IMR-90 (cell line): ENCODE measurements around the gene ASS1. TPM values are rescaled to one million over a fixed set of nuclear protein-coding genes. Genes with fewer than 3 reads are reported as not detected.

ENCODE experiments used
- ATAC-seq: fragments of 200-7000 bp; cut with Tn5 transposase; 2 replicates; pipeline ENCODE4 v1.9.1; 2020; ENCODE audit warnings: low read depth, mild to moderate bottlenecking, moderate library complexity
- BruUV-seq: library from RNA; stranded (reverse); fragments of 400-500 nt; replicated peaks from 2 replicates; lab custom pipeline; 2021; lab: Mats Ljungman, UMichigan
- CTCF ChIA-PET: fragments of 300-600 bp; formaldehyde crosslinking; extraction: SDS; loops from one replicate; lab custom pipeline; 2021; ENCODE audit warnings: antibody characterized with exemption; lab: Yijun Ruan, JAX
- POLR2A ChIA-PET: fragments of 300-600 bp; sonication (Branson Sonifier 250); formaldehyde crosslinking; loops from one replicate; lab custom pipeline; 2022; ENCODE audit warnings: antibody characterized with exemption; ENCODE audit not compliant: unreplicated experiment; lab: Charles Lee
- DNase-seq: peaks from one replicate; pipeline ENCODE4 v3.0.0; 2013
- H2AFZ ChIP-seq: replicated peaks from 2 replicates; pipeline ENCODE3; 2013; ENCODE audit warnings: low read length, mild to moderate bottlenecking; ENCODE audit not compliant: poor library complexity
- H2AK5ac ChIP-seq: 2 replicates; pipeline ENCODE4 v1.6.1; 2013; ENCODE audit warnings: low read depth, low read length, inconsistent platforms
- H2AK9ac ChIP-seq: replicated peaks from 2 replicates; pipeline ENCODE3; 2013; ENCODE audit warnings: mild to moderate bottlenecking, low read depth, low read length, moderate library complexity; ENCODE audit not compliant: poor library complexity
- H2BK120ac ChIP-seq: 2 replicates; pipeline ENCODE4 v1.6.1; 2013; ENCODE audit warnings: low read depth, low read length, inconsistent platforms
- H2BK15ac ChIP-seq: 3 replicates; pipeline ENCODE4 v1.6.1; 2013; ENCODE audit warnings: low read depth, low read length, inconsistent platforms
- H2BK20ac ChIP-seq: 2 replicates; pipeline ENCODE4 v1.6.1; 2013; ENCODE audit warnings: low read depth, mild to moderate bottlenecking, inconsistent platforms, low read length, moderate library complexity
- H2BK5ac ChIP-seq: 2 replicates; pipeline ENCODE4 v1.6.1; 2013; ENCODE audit warnings: mild to moderate bottlenecking, low read depth, low read length, inconsistent platforms; ENCODE audit not compliant: poor library complexity, severe bottlenecking
- H3K14ac ChIP-seq: replicated peaks from 2 replicates; pipeline ENCODE4 v1.6.1; 2013; ENCODE audit warnings: low read depth, low read length, inconsistent platforms
- H3K18ac ChIP-seq: 2 replicates; pipeline ENCODE4 v1.6.1; 2013; ENCODE audit warnings: low read depth, low read length, control low read depth
- H3K23ac ChIP-seq: 2 replicates; pipeline ENCODE4 v1.6.1; 2013; ENCODE audit warnings: low read depth, low read length, inconsistent platforms
- H3K27ac ChIP-seq: 2 replicates; pipeline ENCODE4 v1.5.1; 2013; ENCODE audit warnings: mild to moderate bottlenecking, control low read depth, low read length; ENCODE audit not compliant: insufficient read depth
- H3K27me3 ChIP-seq: 2 replicates; pipeline ENCODE4 v1.6.1; 2013; ENCODE audit warnings: low read length; ENCODE audit not compliant: control insufficient read depth, insufficient read depth
- H3K36me3 ChIP-seq: 2 replicates; pipeline ENCODE4 v1.6.1; 2013; ENCODE audit warnings: low read length, mixed read lengths; ENCODE audit not compliant: control insufficient read depth, insufficient read depth
- H3K4ac ChIP-seq: 2 replicates; pipeline ENCODE4 v1.6.1; 2013; ENCODE audit warnings: low read depth, low read length, inconsistent platforms
- H3K4me1 ChIP-seq: 2 replicates; pipeline ENCODE4 v1.6.1; 2013; ENCODE audit warnings: low read length, mixed read lengths; ENCODE audit not compliant: control insufficient read depth, insufficient read depth
- H3K4me2 ChIP-seq: 2 replicates; pipeline ENCODE4 v1.6.1; 2013; ENCODE audit warnings: low read depth, mild to moderate bottlenecking, control low read depth, low read length, moderate library complexity
- H3K4me3 ChIP-seq: 2 replicates; pipeline ENCODE4 v1.5.1; 2013; ENCODE audit warnings: low read depth, mild to moderate bottlenecking, control low read depth, low read length, moderate library complexity; ENCODE audit not compliant: insufficient read depth
- H3K56ac ChIP-seq: 2 replicates; pipeline ENCODE4 v1.6.1; 2013; ENCODE audit warnings: low read length, inconsistent platforms; ENCODE audit not compliant: insufficient read depth; ENCODE audit errors: extremely low read depth
- H3K79me1 ChIP-seq, 2 experiments: 2 replicates each; pipeline ENCODE4 v1.6.1; 2013; ENCODE audit warnings: low read length in 2 of 2, inconsistent platforms in 1 of 2, low read depth in 1 of 2
- H3K9ac ChIP-seq: 2 replicates; pipeline ENCODE4 v1.6.1; 2013; ENCODE audit warnings: low read depth, low read length, control low read depth
- H3K9me1 ChIP-seq: 2 replicates; pipeline ENCODE4 v1.6.1; 2013; ENCODE audit warnings: low read length, inconsistent platforms; ENCODE audit not compliant: insufficient read depth
- H3K9me3 ChIP-seq: 2 replicates; pipeline ENCODE4 v1.6.1; 2013; ENCODE audit warnings: low read length; ENCODE audit not compliant: control insufficient read depth, insufficient read depth
- H4K20me1 ChIP-seq: 2 replicates; pipeline ENCODE4 v1.6.1; 2013; ENCODE audit warnings: low read length, inconsistent platforms; ENCODE audit not compliant: insufficient read depth
- H4K5ac ChIP-seq: 2 replicates; pipeline ENCODE4 v1.6.1; 2013; ENCODE audit warnings: mild to moderate bottlenecking, low read depth, low read length, control low read depth
- H4K8ac ChIP-seq, 2 experiments: 2 replicates each; pipeline ENCODE4 v1.6.1; 2013; ENCODE audit warnings: low read depth in 2 of 2, low read length in 2 of 2, control low read depth in 1 of 2, inconsistent platforms in 1 of 2
- H4K91ac ChIP-seq: 2 replicates; pipeline ENCODE4 v1.6.1; 2013; ENCODE audit warnings: low read depth, low read length, inconsistent platforms; ENCODE audit not compliant: insufficient read depth
- CEBPB ChIP-seq: IDR thresholded peaks from 2 replicates; pipeline ENCODE4 v1.6.1; 2012; ENCODE audit warnings: low read depth, low read length, improper control_type of control experiment
- CHD1 ChIP-seq: IDR thresholded peaks from 2 replicates; pipeline ENCODE4 v1.6.1; 2012; ENCODE audit warnings: low read depth, low read length, improper control_type of control experiment
- FOS ChIP-seq: fragments of 150-350 bp; IDR thresholded peaks from 2 replicates; pipeline ENCODE4 v1.6.1; 2016; ENCODE audit warnings: low read depth, low read length
- MAFK ChIP-seq: IDR thresholded peaks from 2 replicates; pipeline ENCODE4 v1.6.1; 2012; ENCODE audit warnings: low read depth, low read length, improper control_type of control experiment
- MAZ ChIP-seq: IDR thresholded peaks from 2 replicates; pipeline ENCODE4 v1.6.1; 2012; ENCODE audit warnings: low read depth, mild to moderate bottlenecking, low read length, improper control_type of control experiment, moderate library complexity, borderline replicate concordance
- NFE2L2 ChIP-seq: fragments of 150-350 bp; IDR thresholded peaks from 2 replicates; pipeline ENCODE4 v1.6.1; 2016; ENCODE audit warnings: low read depth, mild to moderate bottlenecking, low read length
- RFX5 ChIP-seq: IDR thresholded peaks from 2 replicates; pipeline ENCODE4 v1.8.0; 2012; ENCODE audit warnings: low read depth, mild to moderate bottlenecking, low read length, moderate library complexity
- SMC3 ChIP-seq: fragments of 150-350 bp; IDR thresholded peaks from 2 replicates; pipeline ENCODE4 v1.6.1; 2016; ENCODE audit warnings: low read depth, mild to moderate bottlenecking, antibody characterized with exemption, low read length, moderate library complexity
- WGBS, 2 experiments: methylation state at CpG; one replicate each; pipeline versions ENCODE4 v1.1.5 to v1.1.7; 2013; ENCODE audit warnings: missing lambda C conversion rate in 2 of 2; ENCODE audit not compliant: insufficient read length in 1 of 2; ENCODE audit errors: extremely low coverage in 2 of 2; 5-methylcytosine and 5-hydroxymethylcytosine counted together
- dilution Hi-C: fragments of 300-500 bp; cut with HindIII; formaldehyde crosslinking; loops from one replicate; pipeline ENCODE4 v1.14.3; 2018; ENCODE audit warnings: low sequenced_read_pairs; ENCODE audit not compliant: unreplicated experiment
- in situ Hi-C: fragments of 300-500 bp; cut with MboI; formaldehyde crosslinking; loops from 3 replicates; pipeline ENCODE4 v1.14.3; 2019; ENCODE audit warnings: low sequenced_read_pairs, inconsistent platforms, mixed read lengths
- intact Hi-C: fragments of 100-400 bp; cut with micrococcal nuclease; formaldehyde crosslinking; loops from 2 replicates; pipeline ENCODE4 v1.10.0; 2022
- polyA plus RNA-seq, 3 experiments: library from polyadenylated mRNA; depleted of rRNA; stranded (reverse); fragments of >200 nt; gene quantifications; 2 replicates each; pipeline ENCODE4 v1.2.3, GENCODE V29; 2012; ENCODE audit warnings: low replicate concordance in 1 of 3
- total RNA-seq: library from RNA; depleted of rRNA; stranded (reverse); fragments of >200 nt; gene quantifications from 2 replicates; pipeline ENCODE4 v1.2.3, GENCODE V29; 2012
- TF ChIP-seq, protein P1 (sequence below): fragments of 150-350 bp; IDR thresholded peaks from 2 replicates; pipeline ENCODE4 v1.6.1; 2017; ENCODE audit warnings: mild to moderate bottlenecking, antibody characterized with exemption, low read length, low read depth
- TF ChIP-seq, protein P2 (sequence below): conservative IDR thresholded peaks from 2 replicates; pipeline ENCODE4 v1.5.1; 2012; ENCODE audit warnings: mild to moderate bottlenecking, low read depth, low read length, improper control_type of control experiment
- TF ChIP-seq, protein P3 (sequence below): fragments of 150-350 bp; IDR thresholded peaks from 2 replicates; pipeline ENCODE4 v1.6.1; 2016; ENCODE audit warnings: low read depth, mild to moderate bottlenecking, low read length, moderate library complexity, borderline replicate concordance

Gene ASS1
- total and polyA plus RNA-seq, 2 of the 4 experiments (the other 2 are of a cell fraction) = 39.6 to 41.9 TPM

DNA sequence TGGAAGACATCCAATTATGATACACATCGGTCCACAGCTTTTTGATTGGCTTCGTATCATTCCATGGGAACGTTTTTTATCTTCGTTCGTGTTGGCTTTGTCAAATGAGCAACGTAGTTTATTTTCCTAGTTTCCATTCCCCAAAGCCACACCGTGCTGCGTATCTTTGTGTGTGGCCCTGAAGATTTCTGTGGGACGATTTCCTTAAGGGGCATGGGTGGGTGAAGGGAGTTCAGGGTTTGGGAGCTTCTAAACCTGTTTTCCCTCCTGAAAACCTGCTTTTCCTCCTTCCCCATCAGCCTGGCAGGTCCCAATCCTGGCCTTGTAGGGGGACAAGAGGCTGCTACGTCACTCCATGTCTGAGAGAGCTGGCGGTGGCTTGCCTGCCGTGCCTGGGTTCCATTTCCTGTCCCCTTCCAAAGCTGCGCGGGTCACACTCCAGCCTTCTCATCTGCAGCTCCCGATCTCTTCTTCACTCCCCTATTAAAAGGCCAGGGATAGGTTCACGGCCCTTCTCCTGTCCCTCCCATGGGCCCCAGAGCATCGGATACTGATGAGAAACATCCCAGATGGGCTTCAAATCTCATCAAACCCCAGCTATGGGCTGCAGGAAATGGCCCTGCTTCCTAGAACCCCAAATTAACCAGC lies 23.5 kb upstream of the ASS1 start (continued):
- no peak for TF ChIP-seq CEBPB
- TF ChIP-seq CHD1 = no peak

DNA sequence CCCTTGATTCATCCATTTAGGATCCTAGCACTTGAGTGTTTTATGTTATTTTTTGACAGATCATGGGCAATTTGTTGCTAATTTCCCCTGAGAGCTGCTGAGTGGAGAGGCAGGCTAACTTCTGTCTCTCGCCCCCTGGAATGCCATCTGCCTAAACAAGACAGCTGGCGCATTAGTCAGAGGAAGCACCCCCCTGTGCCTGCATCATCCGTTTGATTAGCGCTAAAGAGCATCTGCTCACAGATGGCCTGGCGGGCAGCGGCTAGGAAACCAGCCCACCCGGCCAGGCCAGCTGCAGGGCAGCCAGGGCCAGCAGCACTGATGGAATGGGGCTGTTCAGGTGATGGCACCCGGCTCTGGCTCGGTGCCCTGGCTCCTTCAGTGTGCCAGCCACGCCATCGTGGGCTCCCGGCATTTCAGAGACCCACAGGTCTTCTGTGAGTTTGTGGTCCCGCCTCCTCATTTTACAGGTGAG lies 22.9 kb upstream of the ASS1 start:
- CTCF ChIA-PET = interaction anchor here (1.0 kb wide), 1 partner anchor 11 kb away, joined by 3 read pairs; no protein-coding TSS in a partner anchor
- Histone ChIP-seq H2AK9ac (peak overlapping the region; percentile 18), H3K9me1 (no peaks in the 10 kb centered on the region), H2BK20ac (peak overlapping the region; percentile 36; the same call in 1 of the 2 replicates), H3K27me3 (peaks cover 9% of the 10 kb centered on the region), H3K9me3 (no peaks in the 10 kb centered on the region), H2BK15ac (0 out of 3 replicates have a peak overlapping the region, but pooled peaks have one; percentile 48), H3K27ac (peak overlapping the region; percentile 21; the same call in 1 of the 2 replicates), H3K56ac (no peak overlapping the region), H3K23ac (no peak overlapping the region), H2BK5ac (no peak overlapping the region), H4K5ac (no peak overlapping the region), H2BK120ac (peak overlapping the region; percentile 70; the same call in 1 of the 2 replicates), H4K91ac (peak overlapping the region; percentile 58; the same call in 1 of the 2 replicates), H3K4ac (peak overlapping the region; percentile 69; the same call in 1 of the 2 replicates), H3K14ac (peak overlapping the region; percentile 69; the same call in 1 of the 2 replicates), H3K4me3 (no peak overlapping the region), H3K36me3 (no peaks in the 10 kb centered on the region), H2AK5ac (peak overlapping the region; percentile 45; the same call in 1 of the 2 replicates), H3K79me1 (no peaks in the 10 kb centered on the region), H3K4me1 (peaks cover 13% of the 10 kb centered on the region), H4K8ac (peak overlapping the region; percentile 3 to 20; a peak in 1 of 4 replicates), H3K4me2 (peak overlapping the region; percentile 3; the same call in 1 of the 2 replicates), H3K9ac (no peak overlapping the region), H4K20me1 (no peaks in the 10 kb centered on the region), H2AFZ (peak overlapping the region; percentile 57), H3K18ac (no peak overlapping the region)
- BruUV-seq = no TSS peak
- POLR2A ChIA-PET = no interaction called here
- DNase-seq = peak; percentile 91
- in situ Hi-C loops = no loop called here
- 9% methylated on average over 6 of the region's 13 CpGs; no CpG with 5 or more reads in 1 of the 2 experiments for WGBS, 2 experiments
- ATAC-seq = peak; percentile 89
- dilution Hi-C loops = no loop called here
- intact Hi-C loops = no loop called here
- TF ChIP-seq MAFK = no peak
- TF ChIP-seq, protein P1, sequence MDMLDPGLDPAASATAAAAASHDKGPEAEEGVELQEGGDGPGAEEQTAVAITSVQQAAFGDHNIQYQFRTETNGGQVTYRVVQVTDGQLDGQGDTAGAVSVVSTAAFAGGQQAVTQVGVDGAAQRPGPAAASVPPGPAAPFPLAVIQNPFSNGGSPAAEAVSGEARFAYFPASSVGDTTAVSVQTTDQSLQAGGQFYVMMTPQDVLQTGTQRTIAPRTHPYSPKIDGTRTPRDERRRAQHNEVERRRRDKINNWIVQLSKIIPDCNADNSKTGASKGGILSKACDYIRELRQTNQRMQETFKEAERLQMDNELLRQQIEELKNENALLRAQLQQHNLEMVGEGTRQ = no peak
- TF ChIP-seq MAZ = peak; percentile 70; the same call in 1 of the 2 replicates
- TF ChIP-seq SMC3 = no peak
- TF ChIP-seq, protein P2, sequence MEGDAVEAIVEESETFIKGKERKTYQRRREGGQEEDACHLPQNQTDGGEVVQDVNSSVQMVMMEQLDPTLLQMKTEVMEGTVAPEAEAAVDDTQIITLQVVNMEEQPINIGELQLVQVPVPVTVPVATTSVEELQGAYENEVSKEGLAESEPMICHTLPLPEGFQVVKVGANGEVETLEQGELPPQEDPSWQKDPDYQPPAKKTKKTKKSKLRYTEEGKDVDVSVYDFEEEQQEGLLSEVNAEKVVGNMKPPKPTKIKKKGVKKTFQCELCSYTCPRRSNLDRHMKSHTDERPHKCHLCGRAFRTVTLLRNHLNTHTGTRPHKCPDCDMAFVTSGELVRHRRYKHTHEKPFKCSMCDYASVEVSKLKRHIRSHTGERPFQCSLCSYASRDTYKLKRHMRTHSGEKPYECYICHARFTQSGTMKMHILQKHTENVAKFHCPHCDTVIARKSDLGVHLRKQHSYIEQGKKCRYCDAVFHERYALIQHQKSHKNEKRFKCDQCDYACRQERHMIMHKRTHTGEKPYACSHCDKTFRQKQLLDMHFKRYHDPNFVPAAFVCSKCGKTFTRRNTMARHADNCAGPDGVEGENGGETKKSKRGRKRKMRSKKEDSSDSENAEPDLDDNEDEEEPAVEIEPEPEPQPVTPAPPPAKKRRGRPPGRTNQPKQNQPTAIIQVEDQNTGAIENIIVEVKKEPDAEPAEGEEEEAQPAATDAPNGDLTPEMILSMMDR = no peak
- TF ChIP-seq NFE2L2 = no peak; the same call in 1 of the 2 replicates
- no peak for TF ChIP-seq RFX5
- TF ChIP-seq, protein P3, sequence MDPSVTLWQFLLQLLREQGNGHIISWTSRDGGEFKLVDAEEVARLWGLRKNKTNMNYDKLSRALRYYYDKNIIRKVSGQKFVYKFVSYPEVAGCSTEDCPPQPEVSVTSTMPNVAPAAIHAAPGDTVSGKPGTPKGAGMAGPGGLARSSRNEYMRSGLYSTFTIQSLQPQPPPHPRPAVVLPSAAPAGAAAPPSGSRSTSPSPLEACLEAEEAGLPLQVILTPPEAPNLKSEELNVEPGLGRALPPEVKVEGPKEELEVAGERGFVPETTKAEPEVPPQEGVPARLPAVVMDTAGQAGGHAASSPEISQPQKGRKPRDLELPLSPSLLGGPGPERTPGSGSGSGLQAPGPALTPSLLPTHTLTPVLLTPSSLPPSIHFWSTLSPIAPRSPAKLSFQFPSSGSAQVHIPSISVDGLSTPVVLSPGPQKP = no peak
- TF ChIP-seq FOS = peak; percentile 81
- TF ChIP-seq CEBPB = no peak
